AG10803 (cell line): Measurements from ENCODE around the gene DIAPH1.

Experiments
- DNase-seq: peaks from one replicate; pipeline ENCODE4 v3.0.0; 2010; ENCODE audit warnings: low read depth
- H3K4me3 ChIP-seq: 2 replicates; pipeline ENCODE4 v1.5.1; 2011; ENCODE audit warnings: mild to moderate bottlenecking, low read length, control low read depth
- TF ChIP-seq, protein P1 (sequence below): conservative IDR thresholded peaks from 2 replicates; pipeline ENCODE4 v1.5.1; 2011; ENCODE audit warnings: mild to moderate bottlenecking, low read length, control low read depth, inconsistent platforms

Gene DIAPH1

DNA sequence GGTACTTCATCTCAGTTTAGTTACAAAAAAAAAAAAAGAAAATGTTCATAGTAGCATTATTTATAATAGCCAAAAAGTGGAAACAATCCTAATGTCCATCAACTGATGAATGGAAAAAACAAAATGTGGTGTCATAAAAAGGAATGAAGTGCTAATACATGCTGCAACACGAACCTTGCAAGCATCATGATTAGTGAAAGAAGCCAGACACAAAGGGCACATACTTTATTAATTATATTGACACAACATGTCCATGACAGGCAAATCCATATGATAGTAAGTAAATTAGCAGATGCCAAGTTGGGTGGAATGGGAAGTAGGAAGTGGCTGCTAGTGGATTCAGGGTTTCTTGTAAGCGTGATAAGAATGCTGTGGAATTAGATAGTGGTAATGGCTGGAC, 75.7 kb downstream of the DIAPH1 start:
- H3K4me3 ChIP-seq = no peak overlapping the region
- DNase-seq = no peak
- TF ChIP-seq, protein P1, sequence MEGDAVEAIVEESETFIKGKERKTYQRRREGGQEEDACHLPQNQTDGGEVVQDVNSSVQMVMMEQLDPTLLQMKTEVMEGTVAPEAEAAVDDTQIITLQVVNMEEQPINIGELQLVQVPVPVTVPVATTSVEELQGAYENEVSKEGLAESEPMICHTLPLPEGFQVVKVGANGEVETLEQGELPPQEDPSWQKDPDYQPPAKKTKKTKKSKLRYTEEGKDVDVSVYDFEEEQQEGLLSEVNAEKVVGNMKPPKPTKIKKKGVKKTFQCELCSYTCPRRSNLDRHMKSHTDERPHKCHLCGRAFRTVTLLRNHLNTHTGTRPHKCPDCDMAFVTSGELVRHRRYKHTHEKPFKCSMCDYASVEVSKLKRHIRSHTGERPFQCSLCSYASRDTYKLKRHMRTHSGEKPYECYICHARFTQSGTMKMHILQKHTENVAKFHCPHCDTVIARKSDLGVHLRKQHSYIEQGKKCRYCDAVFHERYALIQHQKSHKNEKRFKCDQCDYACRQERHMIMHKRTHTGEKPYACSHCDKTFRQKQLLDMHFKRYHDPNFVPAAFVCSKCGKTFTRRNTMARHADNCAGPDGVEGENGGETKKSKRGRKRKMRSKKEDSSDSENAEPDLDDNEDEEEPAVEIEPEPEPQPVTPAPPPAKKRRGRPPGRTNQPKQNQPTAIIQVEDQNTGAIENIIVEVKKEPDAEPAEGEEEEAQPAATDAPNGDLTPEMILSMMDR = no peak

DNA sequence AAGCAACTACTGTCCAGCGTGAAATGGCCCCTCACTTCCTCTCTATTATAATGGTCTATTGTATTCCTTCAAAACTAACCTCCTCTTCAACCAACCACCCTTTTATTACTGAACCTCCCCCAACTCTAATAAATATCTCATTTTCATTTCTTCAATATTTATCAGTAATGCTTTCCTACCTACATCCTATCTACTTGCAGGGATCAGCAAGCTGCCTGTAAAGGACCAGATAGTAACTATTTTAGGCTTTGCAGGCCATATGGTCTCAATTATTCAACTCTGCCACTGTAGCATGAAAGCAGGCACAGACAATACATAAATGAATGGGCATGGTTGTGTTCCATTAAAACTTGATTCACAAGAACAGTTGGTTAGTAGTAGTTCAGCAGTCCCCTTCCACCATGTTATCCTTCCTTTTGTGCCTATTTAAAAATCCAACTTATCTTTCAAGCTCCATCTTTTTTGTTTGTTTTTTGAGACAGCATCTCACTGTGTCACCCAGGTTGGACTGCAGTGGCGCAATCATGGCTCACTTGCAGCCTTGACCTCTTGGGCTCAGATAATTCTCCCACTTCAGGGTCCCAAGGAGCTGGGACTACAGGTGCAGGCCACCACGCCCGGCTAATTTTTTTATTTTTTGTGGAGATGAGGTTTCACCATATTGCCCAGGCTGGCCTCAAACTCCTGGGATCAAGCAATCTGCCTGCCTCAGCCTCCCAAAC, 84.1 kb downstream of the DIAPH1 start:
- TF ChIP-seq, protein P1 = no peak
- no peak overlapping the region for H3K4me3 ChIP-seq
- no peak for DNase-seq

DNA sequence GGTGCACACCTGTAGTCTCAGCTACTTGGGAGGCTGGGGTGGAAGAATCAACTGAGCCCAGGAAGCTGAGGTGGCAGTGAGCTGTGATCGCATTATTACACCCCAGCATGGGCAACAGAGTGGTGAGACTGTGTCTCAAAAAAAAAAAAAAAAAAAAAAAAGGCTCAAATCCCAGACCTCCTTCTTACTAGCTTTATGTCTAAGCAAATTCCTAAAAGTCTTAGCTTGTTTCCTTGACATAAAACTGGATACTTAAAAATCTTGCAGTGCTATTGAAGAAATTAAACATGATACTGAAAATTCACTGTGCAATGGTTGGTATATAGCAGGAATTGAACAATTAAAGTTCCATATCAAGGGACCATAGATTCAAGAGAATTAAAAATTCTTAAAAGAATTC, 84.9 kb downstream of the DIAPH1 start:
- DNase-seq = no peak
- no peak overlapping the region for H3K4me3 ChIP-seq
- TF ChIP-seq, protein P1 = no peak

DNA sequence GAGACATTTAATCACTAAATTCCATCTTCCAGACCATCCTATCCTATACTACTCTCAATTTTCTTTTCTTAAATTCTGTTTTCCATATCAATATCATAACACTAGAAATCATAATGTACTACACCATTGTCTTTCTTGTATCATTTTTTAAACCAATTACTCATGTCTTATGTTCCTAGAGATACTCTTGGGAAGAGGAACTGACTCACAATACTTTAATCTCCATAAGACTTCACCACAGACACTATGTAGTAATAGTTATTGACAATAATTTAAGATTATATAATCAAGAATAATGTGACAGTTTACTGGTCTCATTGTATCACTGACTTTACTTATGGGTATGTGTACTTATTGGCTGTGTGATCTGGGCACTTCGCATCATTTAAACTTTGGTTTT, 86.1 kb downstream of the DIAPH1 start:
- TF ChIP-seq, protein P1 = no peak
- no peak for DNase-seq
- H3K4me3 ChIP-seq = no peak overlapping the region

DNA sequence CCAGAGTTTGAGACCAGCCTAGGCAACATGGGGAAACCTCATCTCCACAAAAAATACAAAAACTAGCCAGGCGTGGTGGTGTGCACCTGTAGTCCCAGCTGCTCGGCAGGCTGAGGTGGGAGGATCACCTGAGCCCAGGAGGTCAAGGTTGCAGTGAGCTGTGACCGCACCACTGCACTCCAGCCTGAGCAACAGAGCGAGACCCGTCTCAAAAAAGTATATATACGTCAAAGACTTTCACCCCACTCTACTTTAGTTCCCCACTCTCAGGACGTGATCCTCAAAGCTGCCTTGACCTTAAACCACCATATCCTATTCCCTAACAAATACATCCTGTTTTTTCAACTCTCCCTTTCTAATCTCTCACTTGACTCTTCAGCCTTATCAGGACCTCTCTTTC, 88.9 kb downstream of the DIAPH1 start:
- TF ChIP-seq, protein P1 = no peak
- DNase-seq = no peak
- H3K4me3 ChIP-seq = no peak overlapping the region

DNA sequence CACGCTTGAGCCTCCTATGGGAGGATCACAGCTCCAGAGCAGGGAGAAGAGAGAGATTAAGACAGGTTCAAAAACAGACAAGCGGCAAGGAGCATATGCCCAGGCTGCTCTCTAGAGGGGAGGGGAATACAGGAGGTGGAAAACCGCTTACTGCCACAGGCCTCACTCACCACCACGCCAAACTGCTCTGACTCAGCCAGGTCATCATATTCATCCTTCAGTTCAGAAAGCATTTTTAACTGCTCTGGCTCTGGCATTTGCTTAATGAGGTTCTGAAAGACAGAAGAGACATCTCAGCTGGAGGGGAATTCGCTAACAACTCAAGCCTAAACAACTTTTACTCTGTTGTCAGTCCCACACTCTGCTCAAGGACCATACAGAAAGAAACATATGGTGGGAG, 89.8 kb downstream of the DIAPH1 start:
- no peak overlapping the region for H3K4me3 ChIP-seq
- TF ChIP-seq, protein P1 = 0 out of 2 replicates have a peak, but pooled peaks have one; percentile 3
- peak; percentile 70 for DNase-seq

DNA sequence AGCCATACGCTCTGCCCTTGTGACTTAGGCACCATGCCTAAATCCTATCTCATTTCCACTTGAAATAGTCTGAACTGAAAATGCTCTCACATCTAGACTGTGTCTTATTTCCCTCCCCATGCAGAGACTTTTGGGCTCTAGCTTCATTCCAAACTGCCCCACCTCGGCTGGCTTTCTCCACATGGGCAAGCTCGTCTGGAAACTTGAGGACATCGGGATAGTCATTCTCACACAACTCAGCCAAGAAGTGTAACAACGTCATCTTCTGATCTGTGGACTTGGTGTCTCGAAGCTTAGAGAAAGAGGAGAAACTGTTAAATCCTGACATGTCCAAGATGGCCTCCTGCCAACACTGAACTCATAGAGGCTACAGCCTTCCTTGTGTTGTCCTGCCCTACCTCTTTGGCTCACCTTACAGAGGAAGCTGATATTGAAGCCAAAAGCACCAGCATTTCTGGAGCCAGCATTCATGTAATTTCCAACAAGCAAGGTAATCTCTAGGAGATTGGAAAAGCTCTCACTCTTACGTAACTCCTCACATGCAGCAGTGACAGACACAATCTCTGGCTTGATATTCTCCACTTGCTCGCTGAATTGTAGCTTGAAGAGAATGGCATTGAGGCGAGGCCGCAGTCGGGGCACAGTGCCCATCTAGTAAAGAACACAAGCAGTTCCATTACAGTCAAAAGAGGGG, 90.4 kb downstream of the DIAPH1 start:
- TF ChIP-seq, protein P1 = no peak
- H3K4me3 ChIP-seq = no peak overlapping the region
- no peak for DNase-seq
